CD4-positive, alpha-beta T cell treated with Interleukin-12 subunit alpha and Interleukin-12 subunit beta, for 1 hour (primary cell): ENCODE results near the gene MORF4L2.

Source experiments
- DNase-seq: peaks from one replicate; pipeline ENCODE4 v3.0.0-alpha.2; 2020

MORF4L2 gene

GRCh38 chrX:103631145-103631544, 55.4 kb downstream of the MORF4L2 start:
- no peak for DNase-seq

GRCh38 chrX:103630171-103630511, 56.4 kb downstream of the MORF4L2 start:
- DNase-seq, result no peak

- DNase-seq, result peak; percentile 19
Measured at GRCh38 chrX:103629318-103630170, 57.0 kb downstream of the MORF4L2 start.

- peak; percentile 50 for DNase-seq
Measured at GRCh38 chrX:103628386-103629317, 57.8 kb downstream of the MORF4L2 start, which contains the start of gene TCEAL1. Gene TCEAL1 (plus strand): TSS chrX:103628975. CDS start chrX:103629917, 942 bp downstream.

- no peak for DNase-seq
Measured at GRCh38 chrX:103626855-103627254, 59.6 kb downstream of the MORF4L2 start.
